EH (cell line): Measurements from ENCODE around the gene PCDHGA1.

ENCODE experiments used
- DNase-seq: peaks from one replicate; pipeline ENCODE4 v3.0.0-alpha.2; 2015; ENCODE audit warnings: low read depth

PCDHGA1 gene

DNA sequence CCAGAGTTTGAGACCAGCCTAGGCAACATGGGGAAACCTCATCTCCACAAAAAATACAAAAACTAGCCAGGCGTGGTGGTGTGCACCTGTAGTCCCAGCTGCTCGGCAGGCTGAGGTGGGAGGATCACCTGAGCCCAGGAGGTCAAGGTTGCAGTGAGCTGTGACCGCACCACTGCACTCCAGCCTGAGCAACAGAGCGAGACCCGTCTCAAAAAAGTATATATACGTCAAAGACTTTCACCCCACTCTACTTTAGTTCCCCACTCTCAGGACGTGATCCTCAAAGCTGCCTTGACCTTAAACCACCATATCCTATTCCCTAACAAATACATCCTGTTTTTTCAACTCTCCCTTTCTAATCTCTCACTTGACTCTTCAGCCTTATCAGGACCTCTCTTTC is 199.6 kb downstream of the PCDHGA1 start:
- no peak for DNase-seq

DNA sequence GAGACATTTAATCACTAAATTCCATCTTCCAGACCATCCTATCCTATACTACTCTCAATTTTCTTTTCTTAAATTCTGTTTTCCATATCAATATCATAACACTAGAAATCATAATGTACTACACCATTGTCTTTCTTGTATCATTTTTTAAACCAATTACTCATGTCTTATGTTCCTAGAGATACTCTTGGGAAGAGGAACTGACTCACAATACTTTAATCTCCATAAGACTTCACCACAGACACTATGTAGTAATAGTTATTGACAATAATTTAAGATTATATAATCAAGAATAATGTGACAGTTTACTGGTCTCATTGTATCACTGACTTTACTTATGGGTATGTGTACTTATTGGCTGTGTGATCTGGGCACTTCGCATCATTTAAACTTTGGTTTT is 202.4 kb downstream of the PCDHGA1 start:
- no peak for DNase-seq

DNA sequence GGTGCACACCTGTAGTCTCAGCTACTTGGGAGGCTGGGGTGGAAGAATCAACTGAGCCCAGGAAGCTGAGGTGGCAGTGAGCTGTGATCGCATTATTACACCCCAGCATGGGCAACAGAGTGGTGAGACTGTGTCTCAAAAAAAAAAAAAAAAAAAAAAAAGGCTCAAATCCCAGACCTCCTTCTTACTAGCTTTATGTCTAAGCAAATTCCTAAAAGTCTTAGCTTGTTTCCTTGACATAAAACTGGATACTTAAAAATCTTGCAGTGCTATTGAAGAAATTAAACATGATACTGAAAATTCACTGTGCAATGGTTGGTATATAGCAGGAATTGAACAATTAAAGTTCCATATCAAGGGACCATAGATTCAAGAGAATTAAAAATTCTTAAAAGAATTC is 203.6 kb downstream of the PCDHGA1 start:
- peak; percentile 67 for DNase-seq

DNA sequence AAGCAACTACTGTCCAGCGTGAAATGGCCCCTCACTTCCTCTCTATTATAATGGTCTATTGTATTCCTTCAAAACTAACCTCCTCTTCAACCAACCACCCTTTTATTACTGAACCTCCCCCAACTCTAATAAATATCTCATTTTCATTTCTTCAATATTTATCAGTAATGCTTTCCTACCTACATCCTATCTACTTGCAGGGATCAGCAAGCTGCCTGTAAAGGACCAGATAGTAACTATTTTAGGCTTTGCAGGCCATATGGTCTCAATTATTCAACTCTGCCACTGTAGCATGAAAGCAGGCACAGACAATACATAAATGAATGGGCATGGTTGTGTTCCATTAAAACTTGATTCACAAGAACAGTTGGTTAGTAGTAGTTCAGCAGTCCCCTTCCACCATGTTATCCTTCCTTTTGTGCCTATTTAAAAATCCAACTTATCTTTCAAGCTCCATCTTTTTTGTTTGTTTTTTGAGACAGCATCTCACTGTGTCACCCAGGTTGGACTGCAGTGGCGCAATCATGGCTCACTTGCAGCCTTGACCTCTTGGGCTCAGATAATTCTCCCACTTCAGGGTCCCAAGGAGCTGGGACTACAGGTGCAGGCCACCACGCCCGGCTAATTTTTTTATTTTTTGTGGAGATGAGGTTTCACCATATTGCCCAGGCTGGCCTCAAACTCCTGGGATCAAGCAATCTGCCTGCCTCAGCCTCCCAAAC is 204.3 kb downstream of the PCDHGA1 start:
- peak; percentile 52 for DNase-seq

DNA sequence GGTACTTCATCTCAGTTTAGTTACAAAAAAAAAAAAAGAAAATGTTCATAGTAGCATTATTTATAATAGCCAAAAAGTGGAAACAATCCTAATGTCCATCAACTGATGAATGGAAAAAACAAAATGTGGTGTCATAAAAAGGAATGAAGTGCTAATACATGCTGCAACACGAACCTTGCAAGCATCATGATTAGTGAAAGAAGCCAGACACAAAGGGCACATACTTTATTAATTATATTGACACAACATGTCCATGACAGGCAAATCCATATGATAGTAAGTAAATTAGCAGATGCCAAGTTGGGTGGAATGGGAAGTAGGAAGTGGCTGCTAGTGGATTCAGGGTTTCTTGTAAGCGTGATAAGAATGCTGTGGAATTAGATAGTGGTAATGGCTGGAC is 212.7 kb downstream of the PCDHGA1 start:
- DNase-seq: no peak

DNA sequence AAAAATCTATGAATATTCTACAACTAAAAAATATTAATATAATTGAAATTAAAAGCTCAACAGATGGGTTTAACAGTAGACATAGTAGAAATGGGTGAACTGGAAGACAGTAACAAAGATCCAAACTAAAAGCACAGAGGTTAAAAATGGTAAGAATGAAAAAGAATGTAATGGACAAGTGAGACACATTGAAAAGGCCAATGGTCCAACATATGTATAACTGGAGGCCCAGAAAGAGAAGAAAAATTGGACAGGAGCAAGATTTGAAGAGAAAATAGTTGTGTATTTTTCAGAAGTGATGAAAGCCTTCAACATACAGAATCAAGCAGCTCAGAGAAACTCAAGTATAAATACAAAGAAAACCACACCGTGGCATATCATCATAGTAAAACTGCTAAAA is 217.2 kb downstream of the PCDHGA1 start:
- DNase-seq: peak; percentile 12

DNA sequence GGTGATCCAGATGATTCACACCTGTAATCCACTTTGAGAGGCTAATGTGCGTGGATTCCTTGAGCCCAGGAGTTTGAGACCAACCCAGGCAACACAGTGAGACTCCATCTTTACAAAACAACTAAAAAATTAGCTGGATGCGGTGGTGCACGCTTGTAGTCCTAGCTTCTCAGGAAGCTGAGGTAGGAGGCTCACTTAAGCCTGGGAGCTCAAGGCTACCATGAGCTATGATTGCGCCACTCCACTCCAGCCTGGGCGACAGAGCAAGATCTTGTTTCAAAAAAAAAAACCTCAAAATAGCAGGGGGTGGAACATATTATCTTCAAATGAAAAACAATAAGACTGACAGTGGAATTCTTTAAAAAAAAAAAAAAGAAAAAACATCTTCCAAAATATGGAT is 217.6 kb downstream of the PCDHGA1 start:
- DNase-seq: no peak

DNA sequence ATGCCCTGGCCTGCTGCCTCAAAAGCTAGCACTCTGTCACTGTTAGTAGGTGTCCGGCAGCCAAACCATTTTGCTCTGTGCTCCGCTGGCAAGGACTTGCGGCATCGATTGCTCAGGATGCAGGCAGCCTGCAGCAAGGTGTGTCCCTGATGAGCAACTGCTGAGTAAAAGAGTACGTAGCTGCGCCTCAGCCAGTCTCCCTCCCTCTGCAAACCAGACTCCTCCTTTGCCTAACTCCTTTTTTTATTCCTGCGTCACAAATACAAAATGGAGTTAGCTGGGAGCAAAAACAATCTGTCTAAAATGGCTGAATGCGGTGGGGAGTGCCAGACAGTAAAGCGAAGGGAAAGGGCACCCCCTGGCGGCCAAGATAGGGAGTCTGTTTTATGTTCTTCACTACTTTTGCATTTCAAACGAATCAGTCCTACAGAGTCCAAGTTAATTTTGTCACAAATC is 227.4 kb downstream of the PCDHGA1 start:
- DNase-seq: peak; percentile 99

DNA sequence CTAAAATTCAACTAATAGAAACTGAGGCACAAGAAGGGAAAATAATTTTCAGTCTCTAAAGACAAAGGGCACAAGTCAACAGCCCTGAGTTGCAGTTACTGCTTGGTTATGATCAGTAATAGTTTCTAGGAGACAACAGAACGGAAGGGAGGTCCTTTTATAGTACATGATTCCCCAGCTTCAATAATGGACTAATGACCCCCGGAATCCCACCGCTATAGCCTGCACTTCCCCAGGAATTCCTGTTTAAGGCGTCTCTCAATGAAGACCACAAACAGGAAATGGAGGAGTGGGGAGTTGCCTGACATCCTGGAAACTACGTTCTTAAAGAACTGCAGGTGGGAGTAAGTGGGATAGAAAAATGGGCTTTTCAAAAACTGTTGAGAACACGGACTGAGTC is 227.8 kb downstream of the PCDHGA1 start:
- peak; percentile 8 for DNase-seq

DNA sequence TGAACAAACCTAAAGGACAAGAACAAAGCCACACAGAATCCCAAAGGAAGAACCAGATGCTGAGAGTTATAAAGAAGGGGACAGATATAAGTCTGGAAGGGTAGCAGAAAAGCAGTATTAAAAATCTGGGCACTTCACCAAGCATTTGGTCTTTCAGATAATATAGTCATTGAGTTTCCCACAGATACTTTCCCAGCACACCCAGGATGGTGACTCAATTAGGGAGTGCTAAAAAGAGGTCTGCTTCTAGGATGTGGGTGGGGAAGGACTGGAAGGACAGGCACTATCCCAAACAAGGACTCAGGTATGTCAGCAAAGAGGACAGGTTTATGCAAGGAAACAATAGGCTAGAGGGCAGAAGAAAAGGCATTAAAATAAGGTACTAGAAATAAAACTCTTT is 229.1 kb downstream of the PCDHGA1 start:
- peak; percentile 76 for DNase-seq

DNA sequence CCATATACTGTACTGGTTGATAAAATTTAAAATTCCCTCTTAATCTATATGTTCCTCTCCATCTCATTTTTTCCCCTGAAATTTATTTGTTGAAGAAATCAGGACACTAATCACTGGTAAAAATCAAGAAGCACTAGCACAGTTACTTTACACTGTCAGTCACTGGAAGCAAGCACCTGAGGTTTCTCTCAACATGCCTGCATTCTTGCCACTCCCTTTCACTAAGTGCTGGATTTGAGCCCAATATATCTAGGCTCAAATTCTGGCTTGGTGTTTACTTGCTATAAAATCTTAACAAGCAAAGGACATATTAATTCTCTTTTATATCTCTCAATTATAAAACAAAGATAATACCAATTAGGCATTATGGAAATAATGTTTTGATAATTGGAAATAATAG is 229.8 kb downstream of the PCDHGA1 start:
- no peak for DNase-seq

DNA sequence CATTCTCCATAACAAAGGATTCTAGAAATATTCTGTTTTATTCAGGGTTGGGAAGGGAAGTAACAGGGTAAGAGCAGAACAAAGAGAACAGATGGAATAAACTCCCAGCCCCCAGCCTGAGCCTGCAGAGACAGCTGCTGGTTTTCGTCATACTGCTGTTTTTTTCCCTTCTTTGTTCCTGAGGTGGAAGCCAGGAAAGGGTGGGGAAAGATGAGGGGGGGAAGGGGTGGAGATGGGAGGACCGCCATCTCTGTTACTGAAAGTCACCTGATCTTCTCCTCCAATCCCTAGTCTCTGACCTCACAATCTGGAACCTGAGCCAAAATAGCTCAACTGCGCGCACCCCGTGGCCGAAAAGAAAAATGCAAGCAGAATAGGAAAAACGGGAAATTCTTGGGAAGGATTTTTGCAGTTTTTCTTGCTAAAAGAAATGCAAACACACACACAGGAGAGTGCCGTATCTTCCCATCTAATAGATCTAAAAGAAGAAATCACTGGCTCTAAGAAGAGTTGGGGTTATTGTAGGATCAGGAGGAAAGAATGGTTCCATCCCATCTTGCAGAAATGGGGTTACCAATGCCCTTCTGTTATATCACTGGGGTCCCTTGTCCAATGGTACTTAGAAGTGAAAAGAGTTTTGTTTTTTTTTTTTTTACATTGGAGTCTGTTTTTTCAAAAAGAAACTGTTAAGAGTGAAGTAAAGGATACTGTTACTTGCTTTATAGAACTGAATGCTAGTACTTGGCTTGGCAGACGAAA is 230.6 kb downstream of the PCDHGA1 start:
- peak; percentile 98 for DNase-seq
